K562 (cell line): ENCODE measurements around the gene EXOC3. TPM values are rescaled to one million over a fixed set of nuclear protein-coding genes. Genes with fewer than 3 reads are reported as not detected.

Experiments used
- ATAC-seq: fragments of 200-7000 bp; cut with Tn5 transposase; 3 replicates; pipeline ENCODE4 v1.9.1; 2020; ENCODE audit warnings: moderate library complexity
- BruUV-seq: library from RNA; stranded (reverse); fragments of 400-500 nt; replicated peaks from 2 replicates; lab custom pipeline; 2021; lab: Mats Ljungman, UMichigan
- CTCF ChIA-PET: fragments of 300-600 bp; formaldehyde crosslinking; extraction: SDS; loops from one replicate; lab custom pipeline; 2021; ENCODE audit warnings: low intra/inter-chr PET ratio; lab: Yijun Ruan, JAX
- POLR2A ChIA-PET: fragments of 300-600, 350-650 bp; sonication (Branson Sonifier 250); formaldehyde crosslinking; extraction: SDS; loops from one replicate; lab custom pipeline; 2021; ENCODE audit warnings: antibody characterized with exemption, inconsistent platforms; lab: Yijun Ruan, JAX
- DNase-seq, 4 experiments: peaks; one replicate each; pipeline versions ENCODE4 v3.0.0 to v3.0.0-alpha.2; 2011 to 2018; ENCODE audit warnings: low spot score in 3 of 4, mixed read lengths in 3 of 4; ENCODE audit errors: extremely low read depth in 1 of 4
- FAIRE-seq: peaks from 2 replicates; lab custom pipeline; 2011; peaks lifted over from hg19 to GRCh38; lab: Jason Lieb, UNC
- H2AFZ ChIP-seq: 2 replicates; pipeline ENCODE4 v1.6.0; 2011; ENCODE audit warnings: low read depth, low read length, control low read depth, inconsistent platforms
- H3K27ac ChIP-seq: fragments of 200-600 bp; 3 replicates; pipeline ENCODE4 v1.8.0; 2011; ENCODE audit warnings: low read depth, mild to moderate bottlenecking, control low read depth, inconsistent platforms, low read length, moderate library complexity, mixed read lengths; ENCODE audit errors: extremely low read depth
- H3K27me3 ChIP-seq, 2 experiments: fragments of 300-600 bp in 1 of 2; 2 replicates in 1 of 2; 3 replicates in 1 of 2; pipeline versions ENCODE4 v1.6.0 to v1.8.0; 2011; ENCODE audit warnings: inconsistent platforms in 2 of 2, low read length in 2 of 2, mild to moderate bottlenecking in 1 of 2, mixed read lengths in 1 of 2, moderate library complexity in 1 of 2; ENCODE audit not compliant: control insufficient read depth in 2 of 2, insufficient read depth in 2 of 2
- H3K36me3 ChIP-seq: fragments of 300-600 bp; 3 replicates; pipeline ENCODE4 v1.8.0; 2011; ENCODE audit warnings: mild to moderate bottlenecking, low read length, inconsistent platforms; ENCODE audit not compliant: control insufficient read depth, insufficient read depth
- H3K4me1 ChIP-seq, 2 experiments: fragments of 200-600 bp in 1 of 2; replicated peaks in 1 of 2; 2 replicates in 1 of 2; 3 replicates in 1 of 2; pipeline versions ENCODE4 v1.5.1 to v1.8.0; 2011; ENCODE audit warnings: inconsistent platforms in 2 of 2, low read length in 2 of 2, mild to moderate bottlenecking in 1 of 2, mixed read lengths in 1 of 2, moderate library complexity in 1 of 2; ENCODE audit not compliant: control insufficient read depth in 2 of 2, insufficient read depth in 2 of 2
- H3K4me2 ChIP-seq: 2 replicates; pipeline ENCODE4 v1.6.1; 2011; ENCODE audit warnings: low read length, control low read depth, inconsistent platforms, mixed read lengths; ENCODE audit not compliant: insufficient read depth
- H3K4me3 ChIP-seq: fragments of 200-600 bp; sonication (generic), shearing (Covaris generic); 2 replicates; pipeline ENCODE4 v1.5.1; 2016; ENCODE audit warnings: control low read depth, inconsistent platforms
- H3K79me2 ChIP-seq: fragments of 200-600 bp; 3 replicates; pipeline ENCODE4 v1.8.0; 2011; ENCODE audit warnings: low read length, inconsistent platforms; ENCODE audit not compliant: control insufficient read depth, insufficient read depth
- H3K9ac ChIP-seq, 2 experiments: 2 replicates each; pipeline versions ENCODE4 v1.6.0 to v1.6.1; 2011; ENCODE audit warnings: low read depth in 2 of 2, low read length in 2 of 2, control low read depth in 1 of 2, inconsistent platforms in 1 of 2, mild to moderate bottlenecking in 1 of 2, mixed read lengths in 1 of 2; ENCODE audit not compliant: insufficient read depth in 1 of 2
- H3K9me1 ChIP-seq: one replicate; pipeline ENCODE4 v1.6.0; 2011; ENCODE audit warnings: inconsistent platforms, mild to moderate bottlenecking, low read length, moderate library complexity; ENCODE audit not compliant: control insufficient read depth, insufficient read depth
- H3K9me3 ChIP-seq: replicated peaks from 2 replicates; pipeline ENCODE4 v1.5.1; 2011; ENCODE audit warnings: low read depth, low read length, inconsistent platforms; ENCODE audit not compliant: control insufficient read depth, insufficient read depth
- H4K20me1 ChIP-seq: replicated peaks from 2 replicates; pipeline ENCODE4 v1.6.1; 2011; ENCODE audit warnings: low read length, inconsistent platforms, mixed read lengths; ENCODE audit not compliant: control insufficient read depth, insufficient read depth
- AFF1 ChIP-seq, 2 experiments: fragments of 450-650 bp; IDR thresholded peaks; 2 replicates each; pipeline ENCODE4 v1.6.1; 2018; ENCODE audit warnings: mild to moderate bottlenecking in 2 of 2, low read depth in 1 of 2; ENCODE audit not compliant: partially characterized antibody in 2 of 2
- EWSR1 ChIP-seq: fragments of 450-650 bp; IDR thresholded peaks from 2 replicates; pipeline ENCODE4 v1.6.1; 2018; ENCODE audit warnings: borderline replicate concordance, mild to moderate bottlenecking, low read depth, moderate library complexity; ENCODE audit not compliant: partially characterized antibody
- GTF2A2 ChIP-seq: IDR thresholded peaks from 2 replicates; pipeline ENCODE4 v1.6.1; 2016; ENCODE audit warnings: mild to moderate bottlenecking, missing genetic modification characterization, missing compliant biosample characterization
- JUND ChIP-seq, 2 experiments: IDR thresholded peaks; 2 replicates in 1 of 2; 3 replicates in 1 of 2; pipeline ENCODE4 v1.6.1; 2011; ENCODE audit warnings: borderline replicate concordance in 2 of 2, low read depth in 2 of 2, low read length in 2 of 2, improper control_type of control experiment in 1 of 2, missing biosample characterization in 1 of 2, missing genetic modification characterization in 1 of 2, missing genetic modification reagents in 1 of 2
- SMAD2 ChIP-seq: fragments of 150-350 bp; IDR thresholded peaks from 2 replicates; pipeline ENCODE4 v1.6.1; 2014; ENCODE audit warnings: low read depth, mild to moderate bottlenecking, low read length
- SRSF3 ChIP-seq: fragments of 200-400 bp; formaldehyde crosslinking; IDR thresholded peaks from 2 replicates; pipeline ENCODE4 v1.6.1; 2016; ENCODE audit warnings: mild to moderate bottlenecking, low read length, moderate library complexity; ENCODE audit not compliant: insufficient read depth
- TCF7 ChIP-seq: sonication (generic); IDR thresholded peaks from 2 replicates; pipeline ENCODE4 v1.6.1; 2016; ENCODE audit warnings: antibody characterized with exemption, borderline replicate concordance
- XRCC4 ChIP-seq: IDR thresholded peaks from one replicate; pipeline ENCODE4 v1.6.1; 2011; ENCODE audit not compliant: insufficient read depth, insufficient read length; ENCODE audit errors: extremely low read depth
- ZNF696 ChIP-seq: fragments of 250-450 bp; sonication (Bioruptor Pico); conservative IDR thresholded peaks from 2 replicates; pipeline ENCODE4 v1.4.0; 2020; ENCODE audit warnings: mild to moderate bottlenecking, moderate library complexity
- WGBS: fragments of 100-300 bp; shearing (Covaris generic); methylation state at CpG from one replicate; pipeline ENCODE4 v1.1.6; 2016; ENCODE audit warnings: low coverage, mixed read lengths; ENCODE audit not compliant: insufficient coverage; ENCODE audit errors: missing lambda C conversion rate; 5-methylcytosine and 5-hydroxymethylcytosine counted together
- in situ Hi-C: fragments of 300-500 bp; cut with MboI; formaldehyde crosslinking; loops from 4 replicates; pipeline ENCODE4 v1.15.0; 2018; ENCODE audit warnings: inconsistent platforms, mixed read lengths
- intact Hi-C: fragments of 100-400 bp; cut with micrococcal nuclease; formaldehyde crosslinking; loops from 2 replicates; pipeline ENCODE4 v1.14.2; 2022
- polyA plus RNA-seq, 8 experiments: library from polyadenylated mRNA; depleted of rRNA in 4 of 8; stranded (reverse) in 5 of 8; unstranded in 3 of 8; fragments of >200 nt; fragmentation: Nextera tagmentation in 2 of 8; fragmentation: Illumina TruSeq in 1 of 8; extraction: Ambion mirVana in 2 of 8; extraction: Trizol in 1 of 8; gene quantifications; 2 replicates each; pipeline versions ENCODE4 v1.2.1 to v1.2.3, GENCODE V29; 2011 to 2014; ENCODE audit warnings: inconsistent platforms in 1 of 8, missing spikeins in 1 of 8
- total RNA-seq, 7 experiments: library from RNA; depleted of rRNA in 6 of 7; stranded (reverse); fragments of >200 nt in 6 of 7; fragmentation: Illumina TruSeq in 2 of 7; extraction: Trizol in 2 of 7; gene quantifications; 2 replicates each; pipeline versions ENCODE4 v1.2.1 to v1.2.3, GENCODE V29; 2011 to 2021; ENCODE audit warnings: low replicate concordance in 1 of 7

EXOC3 gene
- total and polyA plus RNA-seq, 9 of the 15 experiments (the other 6 are each of a cell fraction or from before 2014, with no cell fraction given) = 1.4 to 41.9 (median 22.4) TPM

- Histone ChIP-seq H3K27me3 (peaks cover 6 to 71% of the 10 kb centered on the region in 2 experiments; a peak in 3 of 5 replicates), H3K4me2 (no peak overlapping the region), H3K9me3 (no peaks in the 10 kb centered on the region), H3K27ac (no peak overlapping the region), H3K9ac (no peak overlapping the region), H2AFZ (no peak overlapping the region), H3K4me3 (no peak overlapping the region), H4K20me1 (no peaks in the 10 kb centered on the region), H3K4me1 (peaks cover 0 to 38% of the 10 kb centered on the region in 2 experiments; a peak in 2 of 5 replicates), H3K79me2 (no peaks in the 10 kb centered on the region), H3K9me1 (no peaks in the 10 kb centered on the region), H3K36me3 (no peaks in the 10 kb centered on the region)
- no peak for TF ChIP-seq JUND (IDR thresholded peaks at IDR 0.05; ENCODE audit: borderline replicate concordance, low read depth, low read length)
- TF ChIP-seq JUND (tag; IDR thresholded peaks at IDR 0.05; ENCODE audit: borderline replicate concordance, low read depth, low read length) = no peak
- TF ChIP-seq XRCC4 = no peak
- ATAC-seq (no peak), DNase-seq (no peak), FAIRE-seq (no peak)
- CTCF ChIA-PET = no interaction called here
- intact Hi-C loops = no loop called here
- 0% methylated on average over 3 of the region's 3 CpGs for WGBS
- POLR2A ChIA-PET = no interaction called here
- BruUV-seq = no TSS peak
- in situ Hi-C loops = no loop called here
Measured at GRCh38 chr5:426392-426976, 16.5 kb upstream of the EXOC3 start.

DNA sequence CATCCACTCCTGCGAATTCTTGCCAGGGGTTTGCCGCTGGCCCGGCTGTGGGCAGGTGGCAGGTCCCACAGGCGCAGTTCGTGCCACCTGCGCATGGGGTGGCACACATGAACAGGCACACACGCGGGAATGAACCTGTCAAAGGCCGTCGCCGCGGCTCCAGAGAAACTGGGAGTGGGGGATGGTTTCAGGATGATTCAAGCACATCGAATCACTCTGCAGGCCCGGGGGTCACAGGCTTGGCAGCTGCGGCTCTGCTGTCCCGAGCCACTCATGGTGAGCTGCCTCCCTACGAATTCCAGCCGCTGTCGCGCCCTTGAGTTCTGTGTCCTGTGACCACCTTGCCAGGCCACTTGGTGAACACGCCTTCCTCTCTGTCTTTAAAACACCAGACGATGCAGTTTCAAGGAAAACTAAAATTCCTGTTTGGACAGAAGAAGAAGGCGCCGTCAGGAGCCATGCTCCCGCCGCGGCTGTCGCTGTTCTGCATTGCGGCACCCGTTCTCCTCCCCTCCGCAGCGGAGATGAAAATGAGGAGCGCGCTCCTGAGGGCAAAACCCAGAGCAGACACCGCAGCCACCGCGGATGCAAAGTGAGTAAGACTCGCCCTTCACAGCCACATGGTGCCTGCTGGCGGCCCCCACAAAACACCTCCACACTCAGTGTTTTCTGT, 15.4 kb upstream of the EXOC3 start:
- FAIRE-seq (no peak), ATAC-seq (no peak), DNase-seq (no peak)
- in situ Hi-C loops = no loop called here
- H4K20me1 ChIP-seq = no peaks in the 10 kb centered on the region; the same call in 1 of the 2 replicates
- intact Hi-C loops = no loop called here
- no peaks in the 10 kb centered on the region for H3K9me1 ChIP-seq
- no peak overlapping the region for H3K4me3 ChIP-seq
- no peak overlapping the region for H3K4me2 ChIP-seq
- ChIA-PET POLR2A (interaction anchor here (0.9 to 1.5 kb wide), 3 partner anchors 12 to 17 kb away, joined by 3 to 6 read pairs (median 4); no protein-coding TSS in a partner anchor), CTCF (no interaction called here)
- H3K4me1 ChIP-seq = peaks cover 0 to 35% of the 10 kb centered on the region in 2 experiments; a peak in 2 of 5 replicates
- WGBS = 27% methylated on average over 38 of the region's 39 CpGs
- H3K9ac ChIP-seq = no peak overlapping the region
- H3K79me2 ChIP-seq = no peaks in the 10 kb centered on the region
- H2AFZ ChIP-seq = no peak overlapping the region
- BruUV-seq = no TSS peak
- no peaks in the 10 kb centered on the region for H3K9me3 ChIP-seq
- H3K27ac ChIP-seq = no peak overlapping the region
- H3K27me3 ChIP-seq = peaks cover 10 to 67% of the 10 kb centered on the region in 2 experiments; a peak in 4 of 5 replicates
- H3K36me3 ChIP-seq = no peaks in the 10 kb centered on the region
- TF ChIP-seq SRSF3 (no peak), ZNF696 (no peak), EWSR1 (no peak), AFF1 (IDR thresholded peaks at IDR 0.05; ENCODE audit: low read depth in 1 of 2, partially characterized antibody in 2 of 2) (no peak), TCF7 (no peak), SMAD2 (no peak), GTF2A2 (tag) (no peak)
